ENCODE measurements around the gene SMARCB1. TPM values are rescaled to one million over a fixed set of nuclear protein-coding genes. Genes with fewer than 3 reads are reported as not detected.

The SMARCB1 gene
- total and polyA plus RNA-seq, 2 donors (not counting 1 experiment from before 2014, with no cell fraction given): 179 to 190 TPM

DNA sequence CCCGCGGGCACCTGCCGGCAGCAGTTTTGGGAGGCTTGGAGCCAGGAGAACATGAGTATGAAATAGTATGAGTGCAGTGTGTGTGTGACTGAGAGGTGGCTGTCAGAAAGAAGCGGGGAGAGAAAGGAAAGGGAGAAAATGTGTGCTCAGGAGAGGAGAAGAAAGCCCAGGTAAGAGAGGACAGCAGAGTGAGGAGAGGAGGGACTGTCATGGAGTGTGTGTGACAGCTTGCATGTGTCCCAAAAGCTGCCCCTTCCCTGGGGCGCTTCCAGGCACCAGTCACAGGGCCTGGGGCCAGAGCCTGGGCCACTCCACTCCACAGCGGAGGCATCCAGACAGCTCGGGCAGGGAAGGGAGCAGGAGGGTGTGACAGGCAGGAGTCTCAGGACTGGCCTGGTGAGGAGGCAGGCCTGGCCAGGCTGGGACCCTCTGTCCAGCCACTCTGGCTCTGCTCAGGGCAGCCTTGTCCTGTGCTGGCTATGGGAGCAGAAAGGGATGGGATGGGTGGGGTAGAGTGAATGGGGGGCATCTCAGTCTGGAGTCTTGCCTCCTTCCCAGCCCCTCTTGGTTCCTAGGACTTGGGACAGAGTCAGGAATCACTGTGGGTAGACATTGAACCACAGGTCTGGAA lies 13.2 kb upstream of the SMARCB1 start:
- H3K27me3 ChIP-seq (replicated peaks in 1 of 4; ENCODE audit: control extremely low read depth in 1 of 4, control insufficient read depth in 3 of 4, insufficient read depth in 4 of 4, low read length in 3 of 4): no peaks in the 10 kb centered on the region
- H3K4me3 Mint-ChIP-seq: peak overlapping the region; percentile 92
- WGBS (ENCODE audit: insufficient coverage): 93% methylated on average over 5 of the region's 7 CpGs
- H3K9me3 ChIP-seq (ENCODE audit: control extremely low read depth in 1 of 3, control insufficient read depth in 2 of 3, insufficient read depth in 1 of 3, low read length in 2 of 3): no peaks in the 10 kb centered on the region
- no peak for TF ChIP-seq EZH2 (IDR thresholded peaks at IDR 0.05; ENCODE audit: borderline replicate concordance, insufficient read depth, low read depth, low read length, poor library complexity, severe bottlenecking)
- TF ChIP-seq, protein P1, sequence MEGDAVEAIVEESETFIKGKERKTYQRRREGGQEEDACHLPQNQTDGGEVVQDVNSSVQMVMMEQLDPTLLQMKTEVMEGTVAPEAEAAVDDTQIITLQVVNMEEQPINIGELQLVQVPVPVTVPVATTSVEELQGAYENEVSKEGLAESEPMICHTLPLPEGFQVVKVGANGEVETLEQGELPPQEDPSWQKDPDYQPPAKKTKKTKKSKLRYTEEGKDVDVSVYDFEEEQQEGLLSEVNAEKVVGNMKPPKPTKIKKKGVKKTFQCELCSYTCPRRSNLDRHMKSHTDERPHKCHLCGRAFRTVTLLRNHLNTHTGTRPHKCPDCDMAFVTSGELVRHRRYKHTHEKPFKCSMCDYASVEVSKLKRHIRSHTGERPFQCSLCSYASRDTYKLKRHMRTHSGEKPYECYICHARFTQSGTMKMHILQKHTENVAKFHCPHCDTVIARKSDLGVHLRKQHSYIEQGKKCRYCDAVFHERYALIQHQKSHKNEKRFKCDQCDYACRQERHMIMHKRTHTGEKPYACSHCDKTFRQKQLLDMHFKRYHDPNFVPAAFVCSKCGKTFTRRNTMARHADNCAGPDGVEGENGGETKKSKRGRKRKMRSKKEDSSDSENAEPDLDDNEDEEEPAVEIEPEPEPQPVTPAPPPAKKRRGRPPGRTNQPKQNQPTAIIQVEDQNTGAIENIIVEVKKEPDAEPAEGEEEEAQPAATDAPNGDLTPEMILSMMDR (IDR thresholded peaks at IDR 0.05): no peak
- H3K9me3 Mint-ChIP-seq (ENCODE audit: insufficient read depth): no peaks in the 10 kb centered on the region
- ATAC-seq (ENCODE audit: low read depth) (no peak), DNase-seq (no peak)
- intact Hi-C loops (cut with micrococcal nuclease): no loop called here
- peaks cover 7% of the 10 kb centered on the region for H4K20me1 ChIP-seq (ENCODE audit: control insufficient read depth, insufficient read depth, low read length, poor library complexity, severe bottlenecking)
- peaks cover 34% of the 10 kb centered on the region for H3K4me1 Mint-ChIP-seq
- H3K4me1 ChIP-seq (ENCODE audit: control insufficient read depth in 2 of 2, insufficient read depth in 2 of 2, low read length in 2 of 2): peaks cover 35 to 48% of the 10 kb centered on the region in 2 donors
- H3K36me3 ChIP-seq (replicated peaks in 1 of 2; ENCODE audit: control extremely low read depth in 1 of 2, control insufficient read depth in 1 of 2, extremely low read depth in 1 of 2, insufficient read depth in 2 of 2, low read length in 1 of 2): no peaks in the 10 kb centered on the region
- peak overlapping the region in 3 of 5 experiments; percentile 37 to 50 (median 48) for H3K4me3 ChIP-seq (ENCODE audit: control extremely low read depth in 1 of 5, extremely low read depth in 1 of 5, insufficient read depth in 1 of 5, low read depth in 2 of 5, low read length in 4 of 5)
- peak overlapping the region; percentile 81 for H2AFZ ChIP-seq (ENCODE audit: insufficient read depth, low read depth, low read length, poor library complexity, severe bottlenecking)
- peak overlapping the region; percentile 54 for H3K27ac Mint-ChIP-seq
- peak overlapping the region; percentile 65 for H3K9ac ChIP-seq (ENCODE audit: low read length)
- H3K27me3 Mint-ChIP-seq: no peaks in the 10 kb centered on the region
- ChIA-PET POLR2A (interaction anchor here (0.9 to 14.3 kb wide), 9 partner anchors 21 to 121 kb away, joined by 3 to 174 read pairs (median 5); partner anchors contain the start of genes DERL3, MIF, SLC2A11 and VPREB3), CTCF (interaction anchor here (0.9 to 12.8 kb wide), 12 partner anchors 16 to 84 kb away, joined by 3 to 188 read pairs (median 4); partner anchors contain the start of genes SLC2A11, VPREB3 and ZNF70)
- H3K4me2 ChIP-seq (replicated peaks; ENCODE audit: low read depth, low read length, poor library complexity, severe bottlenecking): peak overlapping the region; percentile 95
- H3K79me2 ChIP-seq (ENCODE audit: control insufficient read depth, insufficient read depth, low read length): peaks cover 14% of the 10 kb centered on the region
- H3K27ac ChIP-seq (ENCODE audit: low read length in 2 of 2): no peak overlapping the region
